GM23338 (cell line): ENCODE data around the gene GRP.
A peak's percentile ranks its signal among the peaks of the same experiment; 100 is the strongest.

ENCODE experiments used
- CREB1 ChIP-seq: fragments of 250-450 bp; sonication (Bioruptor Pico); IDR thresholded peaks from 2 replicates; pipeline ENCODE4 v1.5.0; 2020; ENCODE audit warnings: low read depth, mild to moderate bottlenecking, moderate library complexity
- EZH2 ChIP-seq: fragments of 200-600 bp; sonication (generic); IDR thresholded peaks from one replicate; pipeline ENCODE4 v1.8.0; 2017; ENCODE audit warnings: antibody characterized with exemption, mild to moderate bottlenecking, low read depth; ENCODE audit not compliant: unreplicated experiment
- TF ChIP-seq, protein P1 (sequence below), 2 experiments: fragments of 200-600 bp in 1 of 2; sonication (generic) in 1 of 2; conservative IDR thresholded peaks; 2 replicates each; pipeline versions ENCODE4 v1.5.1 to v1.6.1; 2016 to 2017; ENCODE audit warnings: antibody characterized with exemption in 2 of 2, low read depth in 2 of 2, mild to moderate bottlenecking in 2 of 2, moderate library complexity in 1 of 2

DNA sequence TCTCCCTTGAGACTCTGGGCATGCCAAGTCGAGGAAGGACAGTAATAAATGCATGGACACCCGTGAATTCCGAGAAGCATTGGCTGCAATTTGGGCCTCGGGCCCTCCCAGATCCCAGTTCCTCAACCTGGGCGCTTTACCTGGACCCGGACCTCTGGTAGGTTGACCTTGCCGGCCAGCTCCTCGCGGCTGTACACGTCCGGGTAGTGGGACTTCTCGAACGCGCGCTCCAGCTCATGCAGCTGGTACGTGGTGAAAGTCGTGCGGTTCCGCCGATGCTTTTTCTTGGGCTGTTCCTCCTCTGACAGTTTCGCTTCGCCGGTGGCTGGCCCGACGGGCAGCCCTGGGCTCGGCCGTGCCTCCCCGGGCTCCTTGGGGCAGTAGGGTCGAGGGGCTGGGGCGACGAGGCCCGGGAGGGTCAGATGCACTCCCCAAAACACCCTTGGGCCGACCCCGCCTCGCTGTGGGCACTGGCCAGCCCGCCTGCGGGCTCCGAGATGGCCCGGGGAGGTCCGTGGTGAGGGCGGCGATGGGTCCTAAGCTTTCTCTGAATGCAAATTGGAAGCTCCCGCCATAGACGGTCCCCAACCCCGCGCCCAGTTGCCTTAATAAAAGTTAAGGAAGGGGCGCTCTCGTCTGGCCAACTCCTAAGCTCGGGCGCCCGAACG, 52.4 kb downstream of the GRP start:
- TF ChIP-seq, protein P1, sequence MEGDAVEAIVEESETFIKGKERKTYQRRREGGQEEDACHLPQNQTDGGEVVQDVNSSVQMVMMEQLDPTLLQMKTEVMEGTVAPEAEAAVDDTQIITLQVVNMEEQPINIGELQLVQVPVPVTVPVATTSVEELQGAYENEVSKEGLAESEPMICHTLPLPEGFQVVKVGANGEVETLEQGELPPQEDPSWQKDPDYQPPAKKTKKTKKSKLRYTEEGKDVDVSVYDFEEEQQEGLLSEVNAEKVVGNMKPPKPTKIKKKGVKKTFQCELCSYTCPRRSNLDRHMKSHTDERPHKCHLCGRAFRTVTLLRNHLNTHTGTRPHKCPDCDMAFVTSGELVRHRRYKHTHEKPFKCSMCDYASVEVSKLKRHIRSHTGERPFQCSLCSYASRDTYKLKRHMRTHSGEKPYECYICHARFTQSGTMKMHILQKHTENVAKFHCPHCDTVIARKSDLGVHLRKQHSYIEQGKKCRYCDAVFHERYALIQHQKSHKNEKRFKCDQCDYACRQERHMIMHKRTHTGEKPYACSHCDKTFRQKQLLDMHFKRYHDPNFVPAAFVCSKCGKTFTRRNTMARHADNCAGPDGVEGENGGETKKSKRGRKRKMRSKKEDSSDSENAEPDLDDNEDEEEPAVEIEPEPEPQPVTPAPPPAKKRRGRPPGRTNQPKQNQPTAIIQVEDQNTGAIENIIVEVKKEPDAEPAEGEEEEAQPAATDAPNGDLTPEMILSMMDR (conservative IDR thresholded peaks at IDR 0.05; ENCODE audit: low read depth in 2 of 2), result no peak
- TF ChIP-seq EZH2 (peak; percentile 79), CREB1 (CRISPR knock-in tag) (no peak)
